HepG2 (cell line): ENCODE measurements around the gene FARSB. TPM values are rescaled to one million over a fixed set of nuclear protein-coding genes. Genes with fewer than 3 reads are reported as not detected.
A peak's percentile ranks its signal among the peaks of the same experiment; 100 is the strongest.

ENCODE experiments used
- DZIP1 ChIP-seq: sonication (generic); formaldehyde crosslinking; IDR thresholded peaks from 2 replicates; pipeline ENCODE4 v1.5.0; 2020; ENCODE audit warnings: mild to moderate bottlenecking, missing genetic modification reagents
- FOXK1 ChIP-seq: sonication (generic); formaldehyde crosslinking; IDR thresholded peaks from 2 replicates; pipeline ENCODE4 v1.4.0; 2020; ENCODE audit warnings: low read depth, missing genetic modification reagents, borderline replicate concordance
- HMG20A ChIP-seq: IDR thresholded peaks from 2 replicates; pipeline ENCODE4 v1.6.1; 2016; ENCODE audit warnings: borderline replicate concordance
- KDM6A ChIP-seq: IDR thresholded peaks from 2 replicates; pipeline ENCODE4 v1.6.1; 2016; ENCODE audit warnings: low read depth
- MED8 ChIP-seq: sonication (generic); formaldehyde crosslinking; IDR thresholded peaks from 2 replicates; pipeline ENCODE4 v1.8.1; 2023; ENCODE audit warnings: mild to moderate bottlenecking, missing genetic modification reagents; ENCODE audit not compliant: insufficient replicate concordance
- NCOA2 ChIP-seq: sonication (generic); formaldehyde crosslinking; IDR thresholded peaks from 2 replicates; pipeline ENCODE4 v1.8.0; 2022; ENCODE audit warnings: inconsistent platforms
- NCOR1 ChIP-seq: fragments of 200-600 bp; sonication (generic); IDR thresholded peaks from 2 replicates; pipeline ENCODE4 v1.7.0; 2017; ENCODE audit warnings: antibody characterized with exemption, low read length, borderline replicate concordance
- POGZ ChIP-seq: sonication (generic); formaldehyde crosslinking; IDR thresholded peaks from 2 replicates; pipeline ENCODE4 v1.4.0; 2020; ENCODE audit warnings: mild to moderate bottlenecking, missing genetic modification reagents
- RFX3 ChIP-seq: IDR thresholded peaks from 2 replicates; pipeline ENCODE4 v1.6.1; 2016; ENCODE audit warnings: missing biosample characterization, missing genetic modification reagents
- SNAPC2 ChIP-seq: sonication (generic); formaldehyde crosslinking; IDR thresholded peaks from 2 replicates; pipeline ENCODE4 v1.8.1; 2022; ENCODE audit warnings: mild to moderate bottlenecking, missing genetic modification reagents
- ZBTB34 ChIP-seq: sonication (generic); formaldehyde crosslinking; IDR thresholded peaks from 2 replicates; pipeline ENCODE4 v1.8.0; 2022; ENCODE audit warnings: mild to moderate bottlenecking, missing genetic modification reagents
- ZNF101 ChIP-seq: sonication (generic); formaldehyde crosslinking; IDR thresholded peaks from 2 replicates; pipeline ENCODE4 v1.4.0; 2020; ENCODE audit warnings: mild to moderate bottlenecking, low read depth, missing genetic modification reagents, borderline replicate concordance
- ZNF180 ChIP-seq: sonication (generic); formaldehyde crosslinking; IDR thresholded peaks from 2 replicates; pipeline ENCODE4 v1.4.0; 2020; ENCODE audit warnings: low read depth, missing genetic modification reagents, borderline replicate concordance
- ZNF276 ChIP-seq: sonication (generic); formaldehyde crosslinking; IDR thresholded peaks from 2 replicates; pipeline ENCODE4 v1.4.0; 2020; ENCODE audit warnings: mild to moderate bottlenecking, low read depth, missing genetic modification reagents
- ZNF510 ChIP-seq: sonication (generic); formaldehyde crosslinking; IDR thresholded peaks from 2 replicates; pipeline ENCODE4 v1.4.0; 2020; ENCODE audit warnings: low read depth, mild to moderate bottlenecking, missing genetic modification reagents
- ZNF724P ChIP-seq: sonication (generic); formaldehyde crosslinking; IDR thresholded peaks from 2 replicates; pipeline ENCODE4 v1.8.0; 2022; ENCODE audit warnings: missing genetic modification reagents, borderline replicate concordance
- ZNF776 ChIP-seq: sonication (generic); formaldehyde crosslinking; IDR thresholded peaks from 2 replicates; pipeline ENCODE4 v1.4.0; 2020; ENCODE audit warnings: mild to moderate bottlenecking, missing genetic modification reagents
- polyA plus RNA-seq, 8 experiments: library from polyadenylated mRNA; depleted of rRNA in 3 of 8; stranded (reverse) in 7 of 8; unstranded in 1 of 8; fragments of >200 nt; fragmentation: Illumina TruSeq in 4 of 8; extraction: Trizol in 4 of 8; gene quantifications; 2 replicates each; pipeline versions ENCODE4 v1.2.1 to v1.2.3, GENCODE V29; 2011 to 2016; ENCODE audit warnings: low read depth in 4 of 8, missing spikeins in 1 of 8, mixed read lengths in 1 of 8; ENCODE audit not compliant: insufficient read depth in 1 of 8
- total RNA-seq, 5 experiments: library from RNA; depleted of rRNA; stranded (reverse); fragments of >200 nt; fragmentation: Illumina TruSeq; extraction: Trizol; gene quantifications; 2 replicates each; pipeline ENCODE4 v1.2.3, GENCODE V29; 2016; ENCODE audit warnings: low read depth in 1 of 5
- TF ChIP-seq, protein P1 (sequence below): sonication (generic); formaldehyde crosslinking; IDR thresholded peaks from 2 replicates; pipeline ENCODE4 v1.4.0; 2020; ENCODE audit warnings: missing genetic modification reagents, borderline replicate concordance

FARSB gene
- total and polyA plus RNA-seq, 2 of the 13 experiments (the other 11 are each of a cell fraction or from before 2014, with no cell fraction given), result 23.3 to 45.9 TPM

- TF ChIP-seq FOXK1 (CRISPR knock-in tag) (no peak), ZBTB34 (CRISPR knock-in tag) (no peak), ZNF180 (CRISPR knock-in tag) (no peak), SNAPC2 (CRISPR knock-in tag) (no peak), RFX3 (CRISPR knock-in tag) (no peak), NCOR1 (no peak), ZNF276 (CRISPR knock-in tag) (no peak), POGZ (CRISPR knock-in tag) (0 out of 2 replicates have a peak, but pooled peaks have one; percentile 36), HMG20A (CRISPR knock-in tag) (peak; percentile 68; the same call in 1 of the 2 replicates), ZNF776 (CRISPR knock-in tag) (no peak), MED8 (CRISPR knock-in tag) (no peak), KDM6A (CRISPR knock-in tag) (no peak), ZNF510 (CRISPR knock-in tag) (no peak), ZNF101 (no peak), DZIP1 (no peak), NCOA2 (CRISPR knock-in tag) (no peak), ZNF724P (no peak)
- TF ChIP-seq, protein P1, sequence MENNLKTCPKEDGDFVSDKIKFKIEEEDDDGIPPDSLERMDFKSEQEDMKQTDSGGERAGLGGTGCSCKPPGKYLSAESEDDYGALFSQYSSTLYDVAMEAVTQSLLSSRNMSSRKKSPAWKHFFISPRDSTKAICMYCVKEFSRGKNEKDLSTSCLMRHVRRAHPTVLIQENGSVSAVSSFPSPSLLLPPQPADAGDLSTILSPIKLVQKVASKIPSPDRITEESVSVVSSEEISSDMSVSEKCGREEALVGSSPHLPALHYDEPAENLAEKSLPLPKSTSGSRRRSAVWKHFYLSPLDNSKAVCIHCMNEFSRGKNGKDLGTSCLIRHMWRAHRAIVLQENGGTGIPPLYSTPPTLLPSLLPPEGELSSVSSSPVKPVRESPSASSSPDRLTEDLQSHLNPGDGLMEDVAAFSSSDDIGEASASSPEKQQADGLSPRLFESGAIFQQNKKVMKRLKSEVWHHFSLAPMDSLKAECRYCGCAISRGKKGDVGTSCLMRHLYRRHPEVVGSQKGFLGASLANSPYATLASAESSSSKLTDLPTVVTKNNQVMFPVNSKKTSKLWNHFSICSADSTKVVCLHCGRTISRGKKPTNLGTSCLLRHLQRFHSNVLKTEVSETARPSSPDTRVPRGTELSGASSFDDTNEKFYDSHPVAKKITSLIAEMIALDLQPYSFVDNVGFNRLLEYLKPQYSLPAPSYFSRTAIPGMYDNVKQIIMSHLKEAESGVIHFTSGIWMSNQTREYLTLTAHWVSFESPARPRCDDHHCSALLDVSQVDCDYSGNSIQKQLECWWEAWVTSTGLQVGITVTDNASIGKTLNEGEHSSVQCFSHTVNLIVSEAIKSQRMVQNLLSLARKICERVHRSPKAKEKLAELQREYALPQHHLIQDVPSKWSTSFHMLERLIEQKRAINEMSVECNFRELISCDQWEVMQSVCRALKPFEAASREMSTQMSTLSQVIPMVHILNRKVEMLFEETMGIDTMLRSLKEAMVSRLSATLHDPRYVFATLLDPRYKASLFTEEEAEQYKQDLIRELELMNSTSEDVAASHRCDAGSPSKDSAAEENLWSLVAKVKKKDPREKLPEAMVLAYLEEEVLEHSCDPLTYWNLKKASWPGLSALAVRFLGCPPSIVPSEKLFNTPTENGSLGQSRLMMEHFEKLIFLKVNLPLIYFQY (CRISPR knock-in tag), result peak; percentile 49; the same call in 1 of the 2 replicates
Measured at GRCh38 chr2:222572751-222573174, 83.1 kb downstream of the FARSB start (continued).
